Osteoblast (primary cell): ENCODE measurements around the gene IL5. TPM values are rescaled to one million over a fixed set of nuclear protein-coding genes. Genes with fewer than 3 reads are reported as not detected.

Source experiments
- DNase-seq: peaks from one replicate; pipeline ENCODE4 v3.0.0; 2011; ENCODE audit warnings: low spot score, mixed read lengths; ENCODE audit not compliant: insufficient read length; ENCODE audit errors: missing footprints
- H2AFZ ChIP-seq: 2 replicates; pipeline ENCODE4 v1.6.0; 2011; ENCODE audit warnings: mild to moderate bottlenecking, low read length
- H3K27ac ChIP-seq: 2 replicates; pipeline ENCODE4 v1.5.1; 2011; ENCODE audit warnings: mild to moderate bottlenecking, low read depth, low read length, moderate library complexity
- H3K27me3 ChIP-seq: 2 replicates; pipeline ENCODE4 v1.6.0; 2012; ENCODE audit warnings: mild to moderate bottlenecking, control low read depth, inconsistent platforms, low read length, moderate library complexity; ENCODE audit not compliant: insufficient read depth
- H3K36me3 ChIP-seq: 2 replicates; pipeline ENCODE4 v1.5.1; 2011; ENCODE audit warnings: mild to moderate bottlenecking, low read length, control low read depth, moderate library complexity; ENCODE audit not compliant: insufficient read depth
- H3K4me1 ChIP-seq: 2 replicates; pipeline ENCODE4 v1.5.1; 2011; ENCODE audit warnings: mild to moderate bottlenecking, low read length, control low read depth, moderate library complexity; ENCODE audit not compliant: insufficient read depth
- H3K4me2 ChIP-seq: 2 replicates; pipeline ENCODE4 v1.6.0; 2011; ENCODE audit warnings: mild to moderate bottlenecking, low read length; ENCODE audit not compliant: insufficient read depth
- H3K4me3 ChIP-seq: fragments of 200-600 bp; sonication (generic); 3 replicates; pipeline ENCODE4 v1.5.1; 2012; ENCODE audit warnings: mild to moderate bottlenecking, low read length, inconsistent platforms; ENCODE audit not compliant: insufficient read depth
- H3K79me2 ChIP-seq: 2 replicates; pipeline ENCODE4 v1.6.0; 2012; ENCODE audit warnings: mild to moderate bottlenecking, low read length, control low read depth, inconsistent platforms; ENCODE audit not compliant: insufficient read depth
- H3K9me3 ChIP-seq: 2 replicates; pipeline ENCODE4 v1.5.1; 2011; ENCODE audit warnings: low read depth, low read length, control low read depth
- H4K20me1 ChIP-seq: 2 replicates; pipeline ENCODE4 v1.6.0; 2012; ENCODE audit warnings: mild to moderate bottlenecking, low read length, control low read depth; ENCODE audit not compliant: insufficient read depth
- total RNA-seq: library from RNA; depleted of rRNA; stranded (reverse); fragments of >200 nt; gene quantifications from 2 replicates; pipeline ENCODE4 v1.2.3, GENCODE V29; 2012
- TF ChIP-seq, protein P1 (sequence below): IDR thresholded peaks from 2 replicates; pipeline ENCODE4 v1.5.1; 2011; ENCODE audit warnings: mild to moderate bottlenecking, low read depth, low read length, moderate library complexity; ENCODE audit errors: extremely low read depth

IL5 gene
- total RNA-seq, 1 donor, result not detected

DNA sequence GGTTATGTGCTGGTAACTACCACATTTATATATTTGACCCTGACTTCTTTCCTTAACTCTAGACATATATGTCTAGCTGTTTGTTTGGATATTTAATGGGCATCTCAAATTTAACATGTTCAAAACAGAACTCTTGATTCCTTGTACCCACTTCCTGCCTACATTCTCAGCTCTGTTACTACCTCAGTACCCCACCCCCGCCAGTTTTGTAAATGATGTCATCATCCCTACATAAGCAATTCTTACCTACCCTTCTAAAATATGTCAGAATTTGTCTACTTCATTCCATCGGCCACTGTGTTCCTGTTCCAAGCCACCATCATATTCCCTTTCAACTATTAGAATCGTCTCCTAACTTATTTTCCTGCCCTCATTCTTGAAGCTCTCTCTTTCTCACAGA lies 18.3 kb upstream of the IL5 start:
- Histone ChIP-seq H3K4me1 (peaks cover 11% of the 10 kb centered on the region), H3K79me2 (peaks cover 59% of the 10 kb centered on the region), H3K36me3 (peaks cover 20% of the 10 kb centered on the region), H4K20me1 (peaks cover 7% of the 10 kb centered on the region), H3K27ac (no peak overlapping the region), H3K9me3 (no peaks in the 10 kb centered on the region), H3K4me2 (no peak overlapping the region), H2AFZ (no peak overlapping the region), H3K4me3 (no peak overlapping the region), H3K27me3 (no peaks in the 10 kb centered on the region)
- no peak for DNase-seq
- TF ChIP-seq, protein P1, sequence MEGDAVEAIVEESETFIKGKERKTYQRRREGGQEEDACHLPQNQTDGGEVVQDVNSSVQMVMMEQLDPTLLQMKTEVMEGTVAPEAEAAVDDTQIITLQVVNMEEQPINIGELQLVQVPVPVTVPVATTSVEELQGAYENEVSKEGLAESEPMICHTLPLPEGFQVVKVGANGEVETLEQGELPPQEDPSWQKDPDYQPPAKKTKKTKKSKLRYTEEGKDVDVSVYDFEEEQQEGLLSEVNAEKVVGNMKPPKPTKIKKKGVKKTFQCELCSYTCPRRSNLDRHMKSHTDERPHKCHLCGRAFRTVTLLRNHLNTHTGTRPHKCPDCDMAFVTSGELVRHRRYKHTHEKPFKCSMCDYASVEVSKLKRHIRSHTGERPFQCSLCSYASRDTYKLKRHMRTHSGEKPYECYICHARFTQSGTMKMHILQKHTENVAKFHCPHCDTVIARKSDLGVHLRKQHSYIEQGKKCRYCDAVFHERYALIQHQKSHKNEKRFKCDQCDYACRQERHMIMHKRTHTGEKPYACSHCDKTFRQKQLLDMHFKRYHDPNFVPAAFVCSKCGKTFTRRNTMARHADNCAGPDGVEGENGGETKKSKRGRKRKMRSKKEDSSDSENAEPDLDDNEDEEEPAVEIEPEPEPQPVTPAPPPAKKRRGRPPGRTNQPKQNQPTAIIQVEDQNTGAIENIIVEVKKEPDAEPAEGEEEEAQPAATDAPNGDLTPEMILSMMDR, result no peak

DNA sequence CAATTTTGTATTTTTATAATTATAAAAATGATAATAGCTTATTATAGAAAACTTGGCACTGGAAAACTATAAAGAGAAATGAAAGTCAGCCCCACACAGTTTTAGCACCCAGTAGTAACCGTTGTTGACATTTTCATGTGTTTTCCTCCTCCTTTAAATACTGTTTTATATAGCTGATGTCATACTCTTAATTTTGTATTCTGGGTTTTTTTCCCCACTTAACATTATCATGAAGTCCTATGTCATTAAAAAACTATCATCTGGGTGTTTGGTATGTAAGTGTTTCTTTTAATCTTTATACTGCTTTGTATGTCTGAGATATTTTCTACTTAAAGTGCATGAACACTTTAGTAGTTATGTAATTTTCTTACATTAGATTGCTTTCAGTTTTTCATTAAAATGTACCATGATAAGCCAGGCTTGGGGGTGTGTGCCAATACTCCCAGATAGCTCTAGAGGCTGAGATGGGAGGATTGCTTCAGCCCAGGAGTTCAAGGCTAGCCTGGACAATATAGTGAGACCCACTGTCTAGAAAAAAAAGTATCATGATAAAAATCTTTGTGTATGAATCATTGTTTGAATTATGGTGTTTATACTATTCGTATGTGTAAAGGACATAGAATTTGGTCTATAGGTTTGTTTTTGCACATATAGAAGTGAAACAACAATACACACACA lies 16.2 kb upstream of the IL5 start:
- DNase-seq, result no peak
- Histone ChIP-seq H3K79me2 (peaks cover 54% of the 10 kb centered on the region), H3K27me3 (no peaks in the 10 kb centered on the region)

DNA sequence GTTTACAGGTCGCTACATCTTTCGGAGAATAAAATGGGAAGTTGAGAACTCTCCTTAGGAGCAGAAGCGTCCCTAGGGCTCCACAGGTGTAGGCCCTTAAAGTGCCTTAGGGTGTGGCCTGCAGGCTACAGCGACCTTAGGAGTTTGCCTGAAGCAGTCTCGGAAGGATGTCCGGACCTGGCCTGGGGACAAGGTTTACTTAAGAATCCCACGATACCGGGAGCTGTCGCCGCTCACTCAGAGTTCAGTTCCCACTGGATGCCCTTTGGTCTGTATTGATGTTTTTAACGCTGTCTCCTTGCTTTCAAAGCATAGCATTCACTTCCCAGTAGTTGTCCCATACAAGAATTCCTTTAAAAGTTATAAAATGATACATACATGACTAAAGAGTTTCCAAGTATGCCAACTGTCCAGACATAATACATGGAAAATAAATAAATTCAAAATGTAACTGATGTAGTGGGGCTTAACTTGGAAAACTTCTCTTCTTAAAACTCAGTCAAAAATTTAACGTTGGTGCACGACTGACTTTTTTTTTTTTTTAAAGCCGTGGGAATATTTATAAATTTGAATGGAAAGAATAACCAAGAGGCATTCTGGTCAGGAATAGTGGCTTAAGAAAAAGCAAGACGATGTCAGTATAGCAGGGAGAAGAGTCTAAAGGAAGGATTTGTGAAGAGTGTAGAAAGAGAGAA lies 14.3 kb upstream of the IL5 start:
- H3K9me3 ChIP-seq, result no peaks in the 10 kb centered on the region
- no peaks in the 10 kb centered on the region for H3K27me3 ChIP-seq
- TF ChIP-seq, protein P1, result no peak
- H2AFZ ChIP-seq, result peak overlapping the region; percentile 96
- peaks cover 48% of the 10 kb centered on the region for H3K79me2 ChIP-seq
- H4K20me1 ChIP-seq, result peaks cover 3% of the 10 kb centered on the region
- peaks cover 11% of the 10 kb centered on the region for H3K4me1 ChIP-seq
- H3K4me3 ChIP-seq, result peak overlapping the region; percentile 92
- H3K36me3 ChIP-seq, result peaks cover 14% of the 10 kb centered on the region
- peak; percentile 50 for DNase-seq
- H3K27ac ChIP-seq, result peak overlapping the region; percentile 88
- peak overlapping the region; percentile 98 for H3K4me2 ChIP-seq

More for the DNA sequence above, 16.2 kb upstream of the IL5 start:
- Histone ChIP-seq H3K4me3 (no peak overlapping the region), H3K4me1 (peaks cover 11% of the 10 kb centered on the region), H3K9me3 (no peaks in the 10 kb centered on the region), H4K20me1 (peaks cover 3% of the 10 kb centered on the region), H3K36me3 (peaks cover 15% of the 10 kb centered on the region), H2AFZ (no peak overlapping the region), H3K27ac (no peak overlapping the region), H3K4me2 (no peak overlapping the region)
- TF ChIP-seq, protein P1, result no peak
